SK-N-SH (cell line): ENCODE data around the gene SPOCK1. TPM values are rescaled to one million over a fixed set of nuclear protein-coding genes. Genes with fewer than 3 reads are reported as not detected.

Experiments used
- CTCF ChIA-PET: fragments of 300-600, 350-600 bp; formaldehyde crosslinking; extraction: SDS; loops from one replicate; lab custom pipeline; 2021; lab: Yijun Ruan, JAX
- POLR2A ChIA-PET: fragments of 350-600 bp; sonication (Branson Sonifier 250); formaldehyde crosslinking; extraction: SDS; loops from one replicate; lab custom pipeline; 2020; ENCODE audit warnings: antibody characterized with exemption, inconsistent platforms; lab: Yijun Ruan, JAX
- DNase-seq: peaks from one replicate; pipeline ENCODE4 v3.0.0; 2012
- H2AFZ ChIP-seq: fragments of 200-600 bp; sonication (generic); 2 replicates; pipeline ENCODE4 v1.8.1; 2016; ENCODE audit warnings: antibody characterized with exemption, mild to moderate bottlenecking, low read depth
- H3F3A ChIP-seq: fragments of 200-600 bp; sonication (generic); replicated peaks from 2 replicates; pipeline ENCODE3; 2016; ENCODE audit warnings: antibody characterized with exemption, mild to moderate bottlenecking; ENCODE audit not compliant: insufficient read depth
- H3K27ac ChIP-seq, 2 experiments: fragments of 200-500 bp in 1 of 2; fragments of 200-600 bp in 1 of 2; sonication (Bioruptor generic) in 1 of 2; sonication (generic), shearing (Covaris generic) in 1 of 2; 2 replicates each; pipeline versions ENCODE4 v1.5.1 to v1.6.1; 2014 to 2016; ENCODE audit warnings: low read depth in 2 of 2, inconsistent platforms in 1 of 2, low read length in 1 of 2, mild to moderate bottlenecking in 1 of 2, mixed read lengths in 1 of 2
- H3K27me3 ChIP-seq: fragments of 200-600 bp; sonication (generic), shearing (Covaris generic); 2 replicates; pipeline ENCODE4 v1.6.1; 2016; ENCODE audit warnings: mixed run types; ENCODE audit not compliant: insufficient read depth
- H3K36me3 ChIP-seq, 2 experiments: fragments of 200-500 bp in 1 of 2; fragments of 200-600 bp in 1 of 2; sonication (Bioruptor generic) in 1 of 2; sonication (generic) in 1 of 2; replicated peaks in 1 of 2; 2 replicates each; pipeline versions ENCODE3 to v1.5.1; 2014 to 2016; ENCODE audit warnings: low read length in 1 of 2, mild to moderate bottlenecking in 1 of 2; ENCODE audit not compliant: insufficient read depth in 2 of 2, control insufficient read depth in 1 of 2
- H3K4me1 ChIP-seq, 2 experiments: fragments of 200-500 bp in 1 of 2; fragments of 200-600 bp in 1 of 2; sonication (Bioruptor generic) in 1 of 2; sonication (generic), shearing (Covaris generic) in 1 of 2; 2 replicates each; pipeline versions ENCODE4 v1.5.1 to v1.6.1; 2014 to 2016; ENCODE audit warnings: low read depth in 1 of 2, low read length in 1 of 2, mixed run types in 1 of 2; ENCODE audit not compliant: insufficient read depth in 2 of 2, control insufficient read depth in 1 of 2
- H3K4me2 ChIP-seq: fragments of 200-600 bp; sonication (generic), shearing (Covaris generic); 2 replicates; pipeline ENCODE4 v1.6.1; 2017; ENCODE audit warnings: mixed run types
- H3K4me3 ChIP-seq, 2 experiments: fragments of 200-500 bp in 1 of 2; fragments of 200-600 bp in 1 of 2; sonication (Bioruptor generic) in 1 of 2; sonication (generic), shearing (Covaris generic) in 1 of 2; 2 replicates each; pipeline versions ENCODE4 v1.5.1 to v1.8.1; 2014 to 2016; ENCODE audit warnings: low read depth in 2 of 2, inconsistent platforms in 1 of 2, low read length in 1 of 2, mild to moderate bottlenecking in 1 of 2, mixed read lengths in 1 of 2, moderate library complexity in 1 of 2
- H3K79me2 ChIP-seq: fragments of 200-600 bp; sonication (generic); 2 replicates; pipeline ENCODE4 v1.8.1; 2017; ENCODE audit warnings: mild to moderate bottlenecking; ENCODE audit not compliant: insufficient read depth
- H3K9ac ChIP-seq: fragments of 200-600 bp; sonication (generic); 2 replicates; pipeline ENCODE4 v1.6.1; 2017; ENCODE audit warnings: mixed run types
- H3K9me2 ChIP-seq: fragments of 200-600 bp; sonication (generic); 2 replicates; pipeline ENCODE4 v1.6.1; 2017; ENCODE audit warnings: mixed run types
- H3K9me3 ChIP-seq: fragments of 200-600 bp; sonication (generic); 2 replicates; pipeline ENCODE4 v1.6.1; 2017; ENCODE audit warnings: mixed run types, mild to moderate bottlenecking, moderate library complexity
- H4K20me1 ChIP-seq: fragments of 200-600 bp; sonication (generic); 2 replicates; pipeline ENCODE4 v1.6.1; 2017; ENCODE audit warnings: mild to moderate bottlenecking, mixed run types; ENCODE audit not compliant: insufficient read depth
- EZH2phosphoT487 ChIP-seq: fragments of 200-600 bp; sonication (generic); IDR thresholded peaks from 2 replicates; pipeline ENCODE4 v1.6.1; 2017; ENCODE audit warnings: low read depth, mixed run types, mild to moderate bottlenecking, antibody characterized with exemption, moderate library complexity, borderline replicate concordance
- GABPA ChIP-seq: IDR thresholded peaks from 2 replicates; pipeline ENCODE4 v1.4.0; 2012; ENCODE audit warnings: low read depth, mild to moderate bottlenecking
- MEF2A ChIP-seq: IDR thresholded peaks from 2 replicates; pipeline ENCODE4 v1.4.0; 2012; ENCODE audit warnings: low read depth, borderline replicate concordance
- NFIC ChIP-seq: IDR thresholded peaks from 2 replicates; pipeline ENCODE4 v1.4.0; 2012; ENCODE audit warnings: borderline replicate concordance
- PBX3 ChIP-seq: IDR thresholded peaks from 2 replicates; pipeline ENCODE4; 2012
- REST ChIP-seq: IDR thresholded peaks from 2 replicates; pipeline ENCODE4 v1.6.1; 2012; ENCODE audit warnings: mild to moderate bottlenecking, low read depth, low read length, moderate library complexity
- TCF12 ChIP-seq: IDR thresholded peaks from 2 replicates; pipeline ENCODE4 v1.4.0; 2012
- TEAD4 ChIP-seq: IDR thresholded peaks from 2 replicates; pipeline ENCODE4 v1.4.0; 2012; ENCODE audit warnings: mild to moderate bottlenecking, borderline replicate concordance; ENCODE audit not compliant: insufficient read depth
- USF2 ChIP-seq: fragments of 150-350 bp; IDR thresholded peaks from 2 replicates; pipeline ENCODE4 v1.6.1; 2017; ENCODE audit warnings: antibody characterized with exemption, low read length, low read depth, borderline replicate concordance
- WGBS: methylation state at CpG from one replicate; pipeline ENCODE4 v1.1.6; 2017; ENCODE audit warnings: low lambda C conversion rate; 5-methylcytosine and 5-hydroxymethylcytosine counted together
- polyA plus RNA-seq, 3 experiments: library from polyadenylated mRNA; depleted of rRNA; stranded (reverse); fragments of >200 nt; gene quantifications; 2 replicates each; pipeline ENCODE4 v1.2.3, GENCODE V29; 2012

SPOCK1 gene
- polyA plus RNA-seq, 1 of the 3 experiments (the other 2 are of a cell fraction): 11.3 TPM

GRCh38 chr5:137403869-137404268, 95.3 kb downstream of the SPOCK1 start:
- Histone ChIP-seq H3K79me2 (0 out of 2 replicates have a peak, but pooled peaks cover 8% of the 10 kb centered on the region), H3K27ac (no peak overlapping the region), H3K36me3 (no peaks in the 10 kb centered on the region), H3K9ac (no peak overlapping the region), H3K4me3 (no peak overlapping the region), H3F3A (no peaks in the 10 kb centered on the region), H3K4me1 (peaks cover 0 to 31% of the 10 kb centered on the region in 2 experiments; a peak in 2 of 4 replicates), H3K9me2 (no peaks in the 10 kb centered on the region), H3K4me2 (no peak overlapping the region), H3K27me3 (no peaks in the 10 kb centered on the region), H3K9me3 (no peaks in the 10 kb centered on the region), H4K20me1 (no peaks in the 10 kb centered on the region), H2AFZ (no peak overlapping the region)
- WGBS: 84% methylated on average over 8 of the region's 8 CpGs
- DNase-seq: no peak
- POLR2A ChIA-PET: no interaction called here
- CTCF ChIA-PET: interaction anchor here (1.0 to 1.1 kb wide), 2 partner anchors 30 to 32 kb away, joined by 3 to 4 read pairs; no protein-coding TSS in a partner anchor
- TF ChIP-seq EZH2phosphoT487 (no peak), PBX3 (no peak), REST (no peak), GABPA (no peak), TCF12 (no peak), MEF2A (no peak), USF2 (no peak)

GRCh38 chr5:137402436-137403187, 96.5 kb downstream of the SPOCK1 start:
- Histone ChIP-seq H3K9ac (no peak overlapping the region), H3K9me3 (no peaks in the 10 kb centered on the region), H3F3A (no peaks in the 10 kb centered on the region), H3K4me2 (no peak overlapping the region), H3K79me2 (peaks cover 12% of the 10 kb centered on the region), H4K20me1 (peaks cover 6% of the 10 kb centered on the region; the same call in 1 of the 2 replicates), H3K27me3 (no peaks in the 10 kb centered on the region), H3K4me1 (peaks cover 0 to 33% of the 10 kb centered on the region in 2 experiments; a peak in 2 of 4 replicates), H2AFZ (no peak overlapping the region), H3K36me3 (no peaks in the 10 kb centered on the region), H3K4me3 (no peak overlapping the region), H3K9me2 (no peaks in the 10 kb centered on the region), H3K27ac (no peak overlapping the region)
- CTCF ChIA-PET: no interaction called here
- POLR2A ChIA-PET: no interaction called here
- TF ChIP-seq NFIC (no peak), MEF2A (no peak), TEAD4 (no peak), USF2 (no peak)
- WGBS: 60% methylated on average over 5 of the region's 5 CpGs
- no peak for DNase-seq
